Activated T-helper 9 cell treated with anti-CD3 and anti-CD28 coated beads, Interleukin-2, amount 50 U/mL, for 16 hours (primary cell): ENCODE measurements around the gene NR1D1.
"Not testable (repeated sequence)": the region's sequence is repeated elsewhere in the genome, so short reads cannot be mapped to it uniquely, and the experiment has no call there.

Experiments
- DNase-seq: peaks from one replicate; pipeline ENCODE4 v3.0.0-alpha.2; 2020; ENCODE audit warnings: low read depth

The NR1D1 gene

GRCh38 chr17:40100419-40100668 is at the start of gene NR1D1:
Gene NR1D1, minus strand, starts transcription at chr17:40100589. Its CDS starts 495 bp downstream, at chr17:40100094.
- no peak for DNase-seq

DNA sequence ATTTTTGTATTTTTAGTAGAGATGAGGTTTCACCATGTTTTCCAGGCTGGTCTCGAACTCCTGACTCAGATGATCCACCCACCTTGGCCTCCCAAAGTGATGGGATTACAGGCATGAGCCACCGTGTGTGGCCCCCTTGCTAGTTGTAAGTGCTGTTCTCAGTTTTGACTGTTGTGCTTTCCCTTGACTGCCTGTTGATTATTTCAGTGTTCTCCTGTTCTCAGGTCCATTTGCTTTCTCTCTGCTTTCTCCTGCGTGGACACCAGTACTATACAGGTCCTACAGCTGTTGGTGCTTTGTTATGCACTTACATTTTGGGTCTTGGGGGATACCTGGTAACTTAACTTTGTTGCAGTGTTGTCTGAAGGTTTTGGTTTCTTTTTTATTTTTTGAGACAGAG is 48.1 kb upstream of the NR1D1 start:
- no peak for DNase-seq

GRCh38 chr17:40145476-40145875 is 45.1 kb upstream of the NR1D1 start:
- no peak for DNase-seq

- not testable (repeated sequence) for DNase-seq
Measured at GRCh38 chr17:40143166-40143565, 42.8 kb upstream of the NR1D1 start.

- no peak for DNase-seq
Measured at GRCh38 chr17:40139566-40140058, 39.2 kb upstream of the NR1D1 start.

- no peak for DNase-seq
Measured at GRCh38 chr17:40135817-40136216, 35.4 kb upstream of the NR1D1 start.

DNA sequence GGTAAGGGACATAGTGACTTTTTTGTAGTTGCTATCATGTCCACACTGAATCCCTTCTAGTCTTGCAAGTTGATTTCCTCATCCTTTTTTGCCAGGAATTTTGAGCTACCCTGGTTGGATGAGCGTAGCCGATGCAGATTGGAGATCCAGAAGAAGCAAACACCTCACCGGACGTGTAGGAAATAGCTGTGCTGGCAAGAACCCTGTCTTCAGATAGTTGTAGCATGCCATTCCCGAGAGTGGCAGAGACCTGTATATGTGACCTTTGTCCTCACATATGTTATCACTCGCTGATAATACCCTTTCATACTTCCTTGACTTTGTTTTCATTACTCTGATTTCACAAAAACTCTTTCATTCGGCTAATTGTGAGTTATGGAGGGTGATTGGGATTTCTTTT is 33.8 kb upstream of the NR1D1 start:
- no peak for DNase-seq

- no peak for DNase-seq
Measured at GRCh38 chr17:40130352-40131042, 30.1 kb upstream of the NR1D1 start.

GRCh38 chr17:40129498-40129897 is 29.1 kb upstream of the NR1D1 start:
- no peak for DNase-seq

GRCh38 chr17:40124279-40125141 is 24.1 kb upstream of the NR1D1 start:
- DNase-seq = no peak

- no peak for DNase-seq
Measured at GRCh38 chr17:40123811-40124114, 23.4 kb upstream of the NR1D1 start.

DNA sequence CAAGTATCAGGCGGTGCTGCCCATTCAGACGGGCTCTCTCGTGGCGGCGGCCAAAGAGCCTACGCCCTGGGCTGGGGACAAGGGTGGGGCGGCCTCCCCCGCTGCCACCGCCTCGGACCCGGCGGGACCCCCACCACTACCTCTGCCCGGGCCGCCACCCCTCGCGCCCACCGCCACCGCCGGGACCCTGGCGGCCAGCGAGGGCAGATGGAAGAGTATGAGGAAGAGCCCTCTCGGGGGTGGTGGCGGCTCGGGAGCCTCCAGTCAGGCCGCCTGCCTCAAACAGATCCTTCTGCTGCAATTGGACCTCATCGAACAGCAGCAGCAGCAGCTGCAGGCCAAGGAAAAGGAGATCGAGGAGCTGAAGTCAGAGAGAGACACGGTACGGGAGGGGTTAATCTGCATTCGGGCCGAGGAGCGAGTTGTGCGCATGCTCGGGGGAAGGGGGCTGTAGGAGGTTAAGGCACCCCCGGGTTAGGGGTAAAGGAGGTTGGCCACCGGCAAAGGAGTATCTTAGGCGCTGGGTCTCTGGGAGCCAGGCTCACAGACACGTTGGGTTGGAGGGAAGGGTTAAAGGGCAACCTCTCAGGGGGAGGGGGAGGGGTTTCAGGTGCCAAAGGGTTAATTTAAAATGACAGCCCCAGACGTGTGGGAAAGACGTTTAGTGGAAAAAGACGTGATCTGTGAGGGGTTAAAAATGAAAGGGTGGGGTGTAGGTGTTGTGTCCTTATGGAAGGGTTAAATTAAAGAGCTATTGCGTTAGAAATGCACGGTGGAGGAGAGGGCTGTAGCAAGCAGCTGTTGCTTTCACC is 22.8 kb upstream of the NR1D1 start:
- no peak for DNase-seq

DNA sequence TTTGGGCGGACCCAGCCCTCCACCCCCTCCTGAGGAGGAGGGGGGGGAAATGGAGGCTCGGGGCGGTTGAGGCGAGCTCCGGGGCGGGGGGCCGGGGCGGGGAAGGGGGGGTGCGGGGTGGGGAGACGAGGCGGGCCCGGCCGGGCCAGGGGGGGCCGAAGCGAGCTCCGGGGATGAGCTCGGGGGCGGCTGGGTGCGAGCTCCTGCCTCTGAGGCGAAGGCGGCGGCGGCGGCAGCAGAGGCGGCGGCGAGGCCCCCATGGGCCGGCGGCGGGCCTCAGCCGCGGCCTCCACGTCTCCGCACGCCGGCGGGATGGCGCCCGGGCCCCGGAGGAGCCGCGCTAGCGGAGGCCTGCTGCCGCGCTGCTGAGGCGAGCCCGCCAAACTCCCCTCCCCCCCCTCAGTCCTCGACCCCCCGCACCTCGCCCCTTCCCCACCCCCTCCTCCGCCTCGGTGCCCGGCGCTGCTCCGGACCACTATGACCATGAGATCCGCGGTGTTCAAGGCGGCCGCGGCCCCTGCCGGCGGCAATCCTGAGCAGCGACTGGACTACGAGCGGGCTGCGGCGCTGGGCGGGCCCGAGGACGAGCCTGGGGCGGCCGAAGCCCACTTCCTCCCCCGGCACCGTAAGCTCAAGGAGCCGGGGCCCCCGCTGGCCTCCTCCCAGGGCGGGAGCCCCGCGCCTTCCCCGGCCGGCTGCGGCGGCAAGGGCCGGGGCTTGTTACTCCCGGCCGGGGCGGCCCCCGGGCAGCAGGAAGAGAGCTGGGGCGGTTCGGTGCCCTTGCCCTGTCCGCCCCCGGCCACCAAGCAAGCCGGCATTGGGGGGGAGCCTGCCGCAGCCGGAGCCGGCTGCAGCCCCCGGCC is 22.0 kb upstream of the NR1D1 start:
- no peak for DNase-seq

- peak; percentile 85 for DNase-seq
Measured at GRCh38 chr17:40121181-40122135, 21.1 kb upstream of the NR1D1 start, which contains the start of gene MSL1. Gene MSL1, plus strand, starts transcription at chr17:40121971. Its CDS starts 642 bp downstream, at chr17:40122613.

DNA sequence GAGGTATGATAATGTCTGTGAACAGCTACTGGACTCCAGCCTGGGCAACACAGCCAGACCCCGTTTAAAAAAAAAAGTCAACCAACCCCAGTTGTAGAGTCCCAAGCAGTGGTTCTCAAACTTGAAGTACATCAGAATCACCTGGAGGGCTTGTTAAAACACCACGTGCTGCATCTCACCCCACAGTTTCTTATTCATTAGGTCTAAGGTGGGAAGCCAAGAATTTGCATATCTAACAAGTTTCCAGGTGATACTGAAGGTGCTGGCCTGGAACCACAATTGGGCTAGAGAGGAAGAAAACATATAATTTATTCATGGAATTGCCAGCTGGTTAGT is 14.7 kb upstream of the NR1D1 start:
- no peak for DNase-seq

DNA sequence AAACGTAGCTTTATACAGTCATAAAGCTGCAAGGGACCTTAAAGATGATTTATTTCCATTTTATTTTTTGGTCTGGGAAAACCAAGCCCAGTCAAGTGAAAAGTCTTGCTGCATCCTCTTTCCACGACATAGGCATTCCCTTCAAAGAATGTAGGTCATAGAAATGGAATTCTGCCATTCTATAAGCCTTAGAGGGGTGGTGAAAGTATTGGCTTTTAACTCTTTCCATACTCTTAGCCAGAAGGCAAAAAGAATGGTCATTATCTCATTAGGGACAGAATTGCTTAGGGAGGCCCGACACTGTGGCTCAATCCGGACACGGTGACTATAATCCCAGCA is 13.5 kb upstream of the NR1D1 start:
- DNase-seq = no peak

- DNase-seq = peak; percentile 83
Measured at GRCh38 chr17:40113110-40113906, 12.9 kb upstream of the NR1D1 start.

DNA sequence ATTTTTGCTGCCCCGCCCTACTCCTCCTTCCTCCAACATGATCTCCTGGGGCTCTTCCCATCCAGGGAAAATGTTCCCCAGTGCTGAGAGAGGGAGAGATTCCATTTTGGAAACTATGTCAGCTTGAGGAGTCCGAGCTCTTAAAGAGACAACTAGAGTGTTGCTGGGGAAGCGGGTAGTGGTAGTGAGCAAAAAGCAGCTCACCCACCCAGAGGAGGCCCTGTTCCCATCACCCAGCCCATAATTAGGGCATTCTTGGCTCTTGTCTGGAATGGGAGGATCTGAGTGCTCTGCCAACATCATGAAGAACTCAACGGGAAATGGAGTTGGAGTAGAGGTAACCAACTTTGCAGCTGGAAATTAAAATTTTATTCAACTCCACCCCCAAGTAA is 12.3 kb upstream of the NR1D1 start:
- DNase-seq = no peak

DNA sequence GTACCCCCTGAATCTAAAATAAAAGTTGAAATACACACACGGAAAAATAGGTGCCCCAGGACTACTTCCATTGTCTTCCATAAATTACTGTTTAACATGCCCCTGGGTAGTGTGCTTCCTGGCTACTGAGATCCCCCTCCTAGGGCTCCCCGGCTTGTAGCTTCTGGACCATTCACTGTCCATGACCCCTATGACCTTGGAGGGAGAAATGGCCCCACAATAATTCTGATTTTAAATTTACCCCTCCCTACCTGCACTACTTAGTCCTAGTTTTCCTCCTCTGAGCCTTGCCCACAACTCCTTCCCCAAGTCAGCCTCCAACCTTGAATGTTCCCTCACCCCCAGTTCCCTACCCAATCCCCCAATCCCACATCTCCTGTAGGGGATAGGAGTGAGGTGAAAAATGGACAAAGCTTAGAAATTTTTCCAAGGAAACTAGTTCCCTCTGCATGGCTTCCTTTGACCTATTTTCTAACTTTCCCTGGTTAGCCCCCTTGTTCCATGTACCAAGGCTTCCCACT is 11.9 kb upstream of the NR1D1 start:
- DNase-seq = no peak
